Stimulated activated CD8-positive, alpha-beta memory T cell treated with anti-CD3 and anti-CD28 coated beads, Interleukin-2, amount 100 ng/mL, for 48 hours (primary cell): Measurements from ENCODE around the gene PRPF8.
A peak's percentile ranks its signal among the peaks of the same experiment; 100 is the strongest.
"Not testable (repeated sequence)": the region's sequence is repeated elsewhere in the genome, so short reads cannot be mapped to it uniquely, and the experiment has no call there.

ENCODE experiments used
- DNase-seq, 2 donors: peaks; one replicate each; pipeline ENCODE4 v3.0.0-alpha.2; 2020; ENCODE audit warnings: low read depth in 2 of 2

The PRPF8 gene

DNA sequence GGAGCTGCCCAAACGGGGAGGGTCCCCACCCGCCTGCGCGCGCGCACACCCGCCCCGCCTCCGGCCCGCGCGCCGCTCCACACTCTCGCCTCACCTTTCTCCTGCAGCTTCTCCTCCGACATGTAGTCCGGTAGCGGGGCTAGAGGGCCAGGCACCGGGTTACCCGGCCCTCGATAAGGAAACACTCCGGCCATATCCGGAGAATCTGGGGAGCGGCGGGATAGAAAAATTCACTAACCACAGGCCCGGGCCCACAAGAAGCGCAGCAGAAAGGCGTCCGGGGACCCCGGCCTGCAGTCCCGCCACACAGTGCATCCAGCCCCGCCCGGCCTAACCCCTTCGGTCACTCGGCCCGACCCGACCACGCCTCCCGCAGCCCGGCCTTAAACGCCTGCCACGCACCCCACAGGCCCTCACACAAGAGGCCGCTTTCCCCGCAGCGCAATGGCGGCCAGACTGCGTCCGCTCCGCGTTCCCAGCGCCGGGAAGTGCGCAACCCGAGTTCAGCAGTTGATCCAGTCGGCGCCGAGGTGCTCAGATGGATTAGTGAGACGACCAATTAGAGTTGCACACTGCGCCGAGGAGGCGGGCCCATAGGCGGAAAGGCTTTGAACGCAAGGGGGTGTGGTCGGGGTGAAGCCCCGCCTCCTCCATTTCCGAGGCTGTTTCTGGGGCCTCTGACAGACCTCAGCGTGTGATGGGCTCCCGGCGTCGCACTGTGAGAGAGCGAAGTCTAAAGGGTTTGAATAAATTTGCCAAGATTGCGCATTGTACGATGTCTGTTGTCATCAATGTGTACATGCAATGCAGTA lies at the start of gene PRPF8:
TSS of gene PRPF8 (minus strand) at position 490 of the 812 bp plus-strand sequence. CDS start at position 194, 296 bp downstream.
- DNase-seq, result peak; percentile 95 to 98

DNA sequence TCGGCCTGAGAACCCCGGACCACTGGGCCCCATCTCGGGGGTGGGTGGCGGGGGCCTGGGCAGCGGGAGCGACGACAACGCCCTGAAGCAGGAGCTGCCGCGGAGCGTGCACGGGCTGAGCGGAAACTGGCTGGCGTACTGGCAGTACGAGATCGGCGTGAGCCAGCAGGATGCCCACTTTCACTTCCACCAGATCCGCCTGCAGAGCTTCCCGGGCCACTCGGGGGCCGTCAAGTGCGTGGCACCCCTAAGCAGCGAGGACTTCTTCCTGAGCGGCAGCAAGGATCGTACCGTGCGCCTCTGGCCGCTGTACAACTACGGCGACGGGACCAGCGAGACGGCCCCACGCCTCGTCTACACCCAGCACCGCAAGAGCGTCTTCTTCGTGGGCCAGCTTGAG lies 49.1 kb upstream of the PRPF8 start:
- DNase-seq, result no peak

GRCh38 chr17:1732833-1733321 lies 48.2 kb upstream of the PRPF8 start:
- DNase-seq, result no peak

GRCh38 chr17:1732241-1732832 lies 47.7 kb upstream of the PRPF8 start:
- no peak for DNase-seq

DNA sequence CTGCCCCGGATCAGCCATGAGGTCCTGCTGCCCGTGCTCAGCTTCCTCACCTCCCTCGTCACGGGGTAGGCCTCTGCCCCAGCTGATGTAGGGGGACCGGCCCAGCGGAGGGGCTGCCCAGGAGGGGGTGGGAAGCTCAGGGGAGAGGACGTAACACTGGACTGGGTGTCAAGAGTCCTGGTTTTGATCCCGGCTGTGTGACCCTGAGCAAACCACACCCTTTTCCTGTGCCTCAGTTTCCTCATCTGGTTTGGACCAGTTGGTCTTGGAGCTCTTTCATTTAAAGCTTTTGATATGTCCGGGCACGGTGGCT lies 46.5 kb upstream of the PRPF8 start:
- DNase-seq, result no peak

DNA sequence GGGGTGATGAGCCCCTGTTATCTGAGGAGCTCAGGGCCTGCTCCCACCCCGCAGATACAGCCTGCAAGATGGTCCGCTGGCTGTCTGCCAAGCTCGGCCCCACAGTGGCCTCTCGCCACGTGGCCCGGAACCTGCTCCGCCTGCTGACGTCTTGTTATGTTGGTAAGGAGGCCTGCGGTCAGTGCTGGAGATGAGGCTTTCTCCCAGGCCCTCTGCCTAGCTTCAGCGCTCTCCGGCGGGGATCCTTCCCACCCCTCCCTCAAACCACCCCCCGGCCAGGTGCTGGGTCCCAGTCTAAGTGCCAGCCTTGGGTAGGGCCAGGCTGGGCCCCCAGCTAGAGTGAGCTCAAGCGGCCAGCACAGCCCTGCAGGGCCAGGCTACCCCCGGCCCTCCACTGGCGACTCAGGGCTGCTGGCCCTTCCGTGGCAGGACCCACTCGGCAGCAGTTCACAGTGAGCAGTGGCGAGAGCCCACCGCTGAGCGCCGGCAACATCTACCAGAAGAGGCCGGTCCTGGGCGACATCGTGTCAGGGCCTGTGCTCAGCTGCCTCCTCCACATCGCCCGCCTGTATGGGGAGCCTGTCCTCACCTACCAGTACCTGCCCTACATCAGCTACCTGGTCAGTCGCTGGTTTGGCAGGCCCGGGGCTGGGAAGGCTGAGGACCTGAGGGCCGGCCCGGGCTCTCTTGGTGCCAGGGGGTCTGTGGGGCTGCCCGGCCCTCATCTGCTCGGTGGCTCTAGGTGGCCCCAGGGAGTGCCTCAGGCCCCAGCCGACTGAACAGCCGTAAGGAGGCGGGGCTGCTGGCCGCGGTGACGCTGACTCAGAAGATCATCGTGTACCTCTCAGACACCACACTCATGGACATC lies 45.9 kb upstream of the PRPF8 start:
- no peak for DNase-seq

GRCh38 chr17:1729966-1730325 lies 45.3 kb upstream of the PRPF8 start:
- no peak for DNase-seq

GRCh38 chr17:1727876-1728630 lies 43.4 kb upstream of the PRPF8 start:
- DNase-seq, result no peak

DNA sequence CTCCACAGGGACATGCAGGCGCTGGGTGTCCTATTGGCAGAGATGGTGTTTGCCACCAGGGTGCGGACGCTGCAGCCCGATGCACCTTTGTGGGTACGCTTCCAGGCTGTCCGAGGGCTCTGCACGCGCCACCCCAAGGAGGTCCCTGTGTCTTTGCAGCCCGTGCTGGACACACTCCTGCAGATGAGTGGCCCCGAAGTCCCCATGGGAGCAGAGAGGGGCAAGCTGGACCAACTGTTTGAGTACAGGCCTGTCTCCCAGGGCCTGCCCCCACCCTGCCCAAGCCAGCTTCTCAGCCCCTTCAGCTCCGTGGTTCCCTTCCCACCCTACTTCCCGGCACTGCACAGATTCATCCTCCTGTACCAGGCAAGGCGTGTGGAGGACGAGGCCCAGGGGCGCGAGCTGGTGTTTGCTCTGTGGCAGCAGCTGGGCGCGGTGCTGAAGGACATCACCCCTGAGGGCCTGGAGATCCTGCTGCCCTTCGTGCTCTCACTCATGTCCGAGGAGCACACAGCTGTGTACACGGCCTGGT lies 42.7 kb upstream of the PRPF8 start:
- no peak for DNase-seq

DNA sequence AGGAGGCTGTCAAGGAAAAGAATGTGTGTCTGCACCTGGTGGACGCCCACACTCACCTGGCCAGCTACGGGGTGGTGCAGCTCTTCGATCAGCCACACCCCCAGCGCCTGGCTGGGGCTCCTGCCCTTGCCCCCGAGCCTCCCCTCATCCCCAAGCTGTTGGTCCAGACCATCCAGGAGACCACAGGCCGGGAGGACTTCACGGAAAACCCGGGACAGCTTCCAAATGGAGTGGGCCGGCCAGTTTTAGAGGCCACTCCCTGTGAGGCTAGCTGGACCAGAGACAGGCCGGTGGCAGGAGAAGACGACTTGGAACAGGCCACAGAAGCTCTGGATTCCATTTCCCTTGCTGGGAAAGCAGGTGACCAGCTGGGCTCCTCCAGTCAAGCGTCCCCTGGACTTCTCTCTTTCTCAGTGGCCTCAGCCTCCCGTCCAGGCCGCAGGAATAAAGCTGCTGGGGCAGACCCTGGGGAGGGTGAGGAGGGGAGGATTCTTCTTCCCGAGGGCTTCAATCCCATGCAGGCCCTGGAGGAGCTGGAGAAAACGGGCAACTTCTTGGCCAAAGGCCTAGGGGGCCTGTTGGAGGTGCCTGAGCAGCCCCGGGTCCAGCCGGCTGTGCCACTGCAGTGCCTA lies 42.1 kb upstream of the PRPF8 start:
- DNase-seq, result no peak

GRCh38 chr17:1725642-1726511 lies 41.2 kb upstream of the PRPF8 start:
- DNase-seq, result no peak

- DNase-seq, result no peak
These were observed 40.4 kb upstream of the PRPF8 start for GRCh38 chr17:1724869-1725641.

DNA sequence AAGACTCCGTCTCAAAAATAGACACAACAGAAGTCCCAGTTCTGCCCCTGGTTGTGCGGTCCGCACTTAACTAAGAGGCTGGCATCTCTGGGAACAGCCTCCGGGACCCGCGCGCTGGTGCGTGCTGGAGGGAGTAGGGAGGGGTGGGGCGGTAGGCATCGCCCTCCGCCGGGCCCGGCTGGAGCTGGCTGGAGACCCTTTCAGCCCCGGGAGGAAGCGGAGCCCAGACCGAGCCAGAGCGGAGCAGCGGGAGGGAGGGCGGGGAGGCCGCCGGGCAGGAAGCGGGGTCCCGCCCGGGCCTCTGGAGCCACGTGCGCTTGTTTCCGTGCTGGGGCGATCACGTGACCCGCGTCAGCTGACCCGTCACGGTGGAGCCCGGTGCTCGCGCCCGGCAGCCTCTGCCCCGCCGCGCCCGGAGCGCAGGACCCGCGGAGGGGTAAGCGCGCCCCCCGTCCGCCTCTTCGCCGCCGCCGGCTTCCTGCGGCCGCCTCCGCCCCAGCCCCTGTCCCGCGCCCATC lies 39.7 kb upstream of the PRPF8 start, which contains the start of gene WDR81:
TSS of gene WDR81 (plus strand) at position 354 of the 518 bp plus-strand sequence. CDS start 256 bp downstream, outside the sequence.
- DNase-seq, result peak; percentile 83 to 84

- DNase-seq, result not testable (repeated sequence)
These were observed 37.4 kb upstream of the PRPF8 start for GRCh38 chr17:1722022-1722421.

GRCh38 chr17:1720856-1721386 lies 36.3 kb upstream of the PRPF8 start:
- peak in 1 of 2 donors; percentile 53 for DNase-seq

GRCh38 chr17:1718362-1719165 lies 33.9 kb upstream of the PRPF8 start:
- DNase-seq, result no peak

DNA sequence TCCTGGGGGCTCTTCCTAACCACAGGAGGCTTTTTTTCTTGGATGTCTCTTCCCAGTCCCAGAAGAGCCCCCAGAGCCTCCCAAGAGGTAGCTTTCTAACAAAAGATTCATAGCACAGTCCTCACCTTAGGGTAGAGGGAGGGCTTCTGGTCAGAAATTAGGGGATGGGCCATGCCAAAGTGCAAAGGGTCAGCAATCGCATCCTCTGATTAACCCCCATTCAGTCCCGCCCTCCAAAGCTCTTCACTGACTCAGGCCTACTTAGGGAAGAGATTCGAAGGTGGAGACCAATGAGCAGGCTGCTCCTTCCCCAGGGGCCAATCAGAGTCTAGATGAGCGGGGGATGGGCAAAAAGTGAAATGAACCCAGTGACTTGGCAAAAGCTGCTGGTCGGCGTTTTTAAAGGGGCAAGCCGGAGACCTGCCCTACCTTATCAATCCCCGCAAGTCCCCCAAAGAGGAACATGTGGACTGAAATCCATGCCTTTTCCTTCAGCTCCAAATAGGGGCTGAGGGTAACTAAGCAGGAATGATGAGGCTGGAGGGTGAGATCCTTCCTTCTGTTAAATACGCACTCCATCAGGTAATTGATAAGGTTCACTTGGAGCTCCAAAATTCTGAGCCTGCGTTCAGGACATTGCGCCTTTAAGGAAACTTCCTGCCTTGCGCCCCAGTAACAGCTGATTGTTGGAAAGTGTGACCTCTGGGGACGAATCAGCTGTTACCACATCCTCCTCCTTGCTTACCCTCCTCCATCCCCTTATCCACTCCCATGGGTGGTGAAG lies 32.4 kb upstream of the PRPF8 start:
- peak; percentile 68 to 77 for DNase-seq
